Measurements from ENCODE around the gene ZNF526.

The ZNF526 gene

GRCh38 chr19:42219812-42220750 lies at the start of gene ZNF526:
TSS of gene ZNF526 (plus strand) at chr19:42220312. CDS start at chr19:42224404, 4,092 bp downstream.
- peak; percentile 98 for DNase-seq (ENCODE audit: low spot score)

GRCh38 chr19:42170715-42171114 lies 49.4 kb upstream of the ZNF526 start:
- no peak for DNase-seq (ENCODE audit: low spot score)

GRCh38 chr19:42172261-42172660 lies 47.9 kb upstream of the ZNF526 start:
- DNase-seq (ENCODE audit: low spot score), result no peak

GRCh38 chr19:42173695-42174094 lies 46.4 kb upstream of the ZNF526 start:
- no peak for DNase-seq (ENCODE audit: low spot score)

- no peak for DNase-seq (ENCODE audit: low spot score)
Observed at GRCh38 chr19:42174188-42174587, 45.9 kb upstream of the ZNF526 start.

GRCh38 chr19:42174958-42175734 lies 45.0 kb upstream of the ZNF526 start:
- no peak for DNase-seq (ENCODE audit: low spot score)

- no peak for DNase-seq (ENCODE audit: low spot score)
Observed at GRCh38 chr19:42175952-42176648, 44.0 kb upstream of the ZNF526 start.

GRCh38 chr19:42176649-42176989 lies 43.5 kb upstream of the ZNF526 start:
- no peak for DNase-seq (ENCODE audit: low spot score)

- peak; percentile 67 for DNase-seq (ENCODE audit: low spot score)
Observed at GRCh38 chr19:42176990-42177685, 43.0 kb upstream of the ZNF526 start.

GRCh38 chr19:42177686-42178019 lies 42.5 kb upstream of the ZNF526 start:
- no peak for DNase-seq (ENCODE audit: low spot score)

GRCh38 chr19:42178791-42179674 lies 41.1 kb upstream of the ZNF526 start:
- DNase-seq (ENCODE audit: low spot score), result peak; percentile 20

- peak; percentile 76 for DNase-seq (ENCODE audit: low spot score)
Observed at GRCh38 chr19:42184401-42184861, 35.7 kb upstream of the ZNF526 start.

- peak; percentile 48 for DNase-seq (ENCODE audit: low spot score)
Observed at GRCh38 chr19:42185277-42185676, 34.8 kb upstream of the ZNF526 start.

GRCh38 chr19:42188665-42189064 lies 31.4 kb upstream of the ZNF526 start:
- DNase-seq (ENCODE audit: low spot score), result no peak

- no peak for DNase-seq (ENCODE audit: low spot score)
Observed at GRCh38 chr19:42189133-42189532, 31.0 kb upstream of the ZNF526 start.

- DNase-seq (ENCODE audit: low spot score), result no peak
Observed at GRCh38 chr19:42191330-42191729, 28.8 kb upstream of the ZNF526 start.

- DNase-seq (ENCODE audit: low spot score), result peak; percentile 20
Observed at GRCh38 chr19:42191855-42192254, 28.3 kb upstream of the ZNF526 start.

GRCh38 chr19:42193294-42193693 lies 26.8 kb upstream of the ZNF526 start:
- DNase-seq (ENCODE audit: low spot score), result no peak

- no peak for DNase-seq (ENCODE audit: low spot score)
Observed at GRCh38 chr19:42193706-42194105, 26.4 kb upstream of the ZNF526 start.
